HG02759 (cell line): ENCODE measurements around the gene DISP2.

Experiments
- ATAC-seq: cut with Tn5 transposase; IDR thresholded peaks from one replicate; pipeline ENCODE4 v1.9.1; 2021; ENCODE audit warnings: mild to moderate bottlenecking, moderate library complexity; ENCODE audit not compliant: unreplicated experiment

Gene DISP2

DNA sequence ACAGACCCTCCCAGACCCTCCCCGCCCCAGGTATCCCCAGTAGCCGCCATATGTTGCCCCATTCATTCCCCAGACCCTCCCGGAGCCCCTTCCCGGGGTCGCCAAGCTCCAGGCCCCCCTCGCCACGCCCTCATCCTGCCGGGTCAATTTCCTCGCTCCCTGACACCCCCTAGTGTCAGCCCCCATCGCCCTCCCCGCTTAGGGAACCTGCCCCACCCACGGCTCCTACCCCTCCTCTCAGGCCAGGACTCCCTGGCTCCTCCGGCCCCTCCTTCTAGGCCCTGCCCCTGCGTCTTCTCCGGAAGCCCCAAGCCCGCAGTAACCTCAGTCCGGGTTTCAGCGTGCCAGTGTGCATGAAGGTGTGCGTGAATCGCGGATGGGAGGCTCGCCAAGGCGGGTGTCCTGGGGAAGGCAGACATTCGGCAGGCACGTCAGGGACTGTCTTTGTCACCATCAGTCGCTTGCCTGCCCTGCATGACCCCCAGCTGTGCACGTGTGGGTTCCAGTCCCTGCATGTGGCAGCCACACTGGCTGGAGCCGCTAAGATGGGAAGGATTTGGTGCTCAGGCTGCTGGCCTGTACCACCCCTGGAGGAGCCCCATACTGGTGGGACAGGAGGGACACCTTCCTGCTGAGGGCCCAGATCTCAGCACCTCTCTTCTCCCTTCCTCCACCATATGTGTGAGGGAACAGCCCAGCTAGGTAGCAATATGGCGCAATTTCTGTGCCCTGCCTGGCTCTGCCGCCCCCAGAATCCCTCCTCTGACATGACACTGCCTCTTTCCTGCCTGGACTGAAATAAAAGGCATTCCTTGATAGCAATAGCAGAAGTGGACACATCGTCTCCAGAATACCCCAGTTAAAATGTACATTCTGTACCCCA, 693 bp downstream of the DISP2 start:
- ATAC-seq = peak; percentile 16

- ATAC-seq = no peak
Observed at GRCh38 chr15:40360015-40360414, 2.0 kb downstream of the DISP2 start.

GRCh38 chr15:40361640-40362039, 3.6 kb downstream of the DISP2 start:
- no peak for ATAC-seq

- ATAC-seq = no peak
Observed at GRCh38 chr15:40363611-40364010, 5.6 kb downstream of the DISP2 start.

DNA sequence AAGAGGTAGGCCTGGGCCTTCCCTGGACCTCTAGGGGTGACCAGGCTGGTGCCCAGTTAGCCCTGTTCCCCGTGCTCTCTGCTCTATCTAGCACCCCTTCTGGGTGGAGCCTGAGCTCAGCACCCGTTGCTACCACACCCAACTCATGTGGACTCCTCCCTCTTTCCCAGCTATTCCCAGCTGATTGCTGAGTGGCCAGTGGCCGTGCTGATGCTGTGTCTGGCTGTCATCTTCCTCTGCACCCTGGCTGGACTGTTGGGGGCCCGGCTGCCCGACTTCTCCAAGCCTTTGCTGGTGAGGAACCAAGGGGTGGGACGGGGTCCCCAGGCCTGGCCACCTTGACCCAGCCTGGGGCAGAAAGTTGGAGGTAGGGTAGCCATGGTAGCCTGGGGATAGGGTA, 6.2 kb downstream of the DISP2 start:
- no peak for ATAC-seq

GRCh38 chr15:40365016-40365415, 7.0 kb downstream of the DISP2 start:
- ATAC-seq = no peak

DNA sequence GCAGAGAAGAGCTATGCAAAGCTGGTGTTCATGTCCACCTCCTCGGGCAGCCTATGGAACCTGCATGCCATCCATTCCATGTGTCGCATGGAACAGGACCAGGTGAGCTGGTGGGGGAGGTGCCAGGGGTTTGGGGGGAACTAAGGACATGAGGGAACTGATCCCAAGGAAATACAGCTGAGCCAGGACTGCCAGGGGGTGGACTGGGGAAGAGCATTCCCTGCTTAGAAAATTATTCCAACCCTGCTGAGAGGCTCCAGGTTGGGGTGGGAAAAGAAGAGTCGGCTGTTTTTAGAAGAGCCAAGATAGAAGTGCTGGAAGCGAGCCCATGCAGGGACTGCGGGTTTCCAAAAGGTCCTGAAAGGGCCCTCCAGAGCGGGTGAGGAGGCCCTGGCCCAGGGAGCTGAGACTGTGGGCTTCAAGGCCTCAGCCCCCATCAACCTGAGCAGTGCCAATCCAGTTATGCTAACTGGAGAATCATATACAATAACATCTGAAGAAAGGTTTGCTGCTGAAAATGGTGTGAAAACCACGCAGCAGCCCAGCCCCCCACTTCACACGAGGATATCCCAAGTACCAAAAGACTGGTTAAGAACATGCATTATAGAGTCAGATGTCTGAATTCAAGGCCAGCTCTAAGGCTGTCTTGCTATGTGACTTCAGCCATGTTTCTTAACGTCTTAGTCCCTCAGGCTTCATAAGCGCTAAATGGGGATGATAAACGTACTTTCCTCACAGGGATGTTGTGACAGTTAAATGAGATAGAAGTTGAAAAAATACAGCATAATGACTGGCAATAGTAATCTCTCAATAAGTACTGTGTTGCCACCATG, 7.8 kb downstream of the DISP2 start:
- no peak for ATAC-seq

DNA sequence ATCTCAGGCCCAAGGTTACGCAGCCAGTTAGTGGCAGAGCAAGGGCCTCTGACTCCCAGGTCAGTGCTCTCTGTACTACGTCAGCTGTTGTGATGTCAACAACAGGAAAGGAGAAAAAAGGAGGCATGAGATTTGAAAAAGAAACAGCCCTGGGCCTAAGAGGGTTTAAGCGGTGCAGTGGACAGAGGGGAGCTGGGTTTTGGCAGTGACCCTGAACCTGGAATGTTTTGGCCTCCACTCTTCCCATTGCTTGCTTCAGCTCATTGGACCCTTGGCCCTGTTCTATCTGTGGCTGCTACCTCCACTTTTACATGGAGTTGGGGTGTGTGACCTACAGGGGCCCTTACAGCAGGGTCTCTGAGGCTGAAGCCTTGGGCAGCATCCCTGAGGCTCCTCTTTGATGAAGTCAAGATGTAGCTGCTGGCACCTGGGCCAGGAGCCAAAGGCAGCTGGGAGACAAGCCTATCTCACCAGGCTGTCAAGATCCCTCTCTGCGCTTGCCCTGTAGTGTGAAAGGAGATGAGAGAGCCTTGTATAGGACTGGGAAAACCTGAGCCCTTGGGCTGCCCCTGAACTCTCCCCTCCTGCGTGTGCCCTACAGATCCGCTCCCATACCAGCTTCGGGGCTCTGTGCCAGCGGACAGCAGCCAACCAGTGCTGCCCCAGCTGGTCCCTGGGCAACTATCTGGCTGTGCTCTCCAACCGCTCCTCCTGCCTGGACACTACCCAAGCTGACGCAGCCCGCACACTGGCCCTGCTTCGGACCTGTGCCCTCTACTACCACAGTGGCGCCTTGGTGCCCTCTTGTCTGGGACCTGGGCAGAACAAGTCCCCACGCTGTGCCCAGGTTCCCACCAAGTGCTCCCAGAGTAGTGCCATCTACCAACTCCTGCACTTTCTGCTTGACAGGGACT, 8.7 kb downstream of the DISP2 start:
- ATAC-seq = no peak

DNA sequence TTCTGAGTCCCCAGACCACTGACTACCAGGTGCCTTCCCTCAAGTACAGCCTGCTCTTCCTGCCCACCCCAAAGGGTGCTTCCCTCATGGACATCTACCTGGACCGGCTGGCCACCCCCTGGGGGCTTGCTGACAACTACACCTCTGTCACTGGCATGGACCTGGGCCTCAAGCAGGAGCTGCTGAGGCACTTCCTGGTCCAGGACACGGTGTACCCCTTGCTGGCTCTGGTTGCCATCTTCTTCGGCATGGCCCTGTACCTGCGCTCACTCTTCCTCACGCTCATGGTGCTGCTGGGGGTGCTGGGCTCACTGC, 9.3 kb downstream of the DISP2 start:
- peak; percentile 1 for ATAC-seq

GRCh38 chr15:40367686-40368611, 9.9 kb downstream of the DISP2 start:
- ATAC-seq = peak; percentile 90

DNA sequence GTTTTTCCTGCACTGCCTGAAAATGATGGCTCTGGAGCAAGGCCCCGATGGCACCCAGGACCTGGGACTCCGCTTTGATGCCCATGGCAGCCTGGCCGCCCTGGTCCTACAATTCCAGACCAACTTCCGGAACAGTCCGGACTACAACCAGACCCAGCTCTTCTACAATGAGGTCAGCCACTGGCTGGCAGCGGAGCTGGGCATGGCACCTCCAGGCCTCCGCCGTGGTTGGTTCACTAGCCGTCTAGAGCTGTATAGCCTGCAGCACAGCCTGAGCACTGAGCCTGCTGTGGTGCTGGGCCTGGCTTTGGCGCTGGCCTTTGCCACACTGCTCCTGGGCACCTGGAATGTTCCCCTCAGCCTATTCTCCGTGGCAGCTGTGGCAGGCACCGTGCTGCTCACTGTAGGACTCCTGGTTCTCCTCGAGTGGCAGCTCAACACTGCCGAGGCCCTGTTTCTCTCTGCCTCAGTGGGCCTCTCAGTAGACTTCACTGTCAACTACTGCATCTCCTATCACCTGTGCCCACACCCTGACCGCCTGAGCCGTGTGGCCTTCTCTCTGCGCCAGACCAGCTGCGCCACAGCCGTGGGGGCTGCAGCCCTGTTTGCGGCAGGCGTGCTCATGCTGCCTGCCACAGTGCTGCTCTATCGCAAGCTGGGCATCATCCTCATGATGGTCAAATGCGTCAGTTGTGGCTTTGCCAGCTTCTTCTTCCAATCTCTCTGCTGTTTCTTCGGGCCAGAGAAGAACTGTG, 10.9 kb downstream of the DISP2 start:
- no peak for ATAC-seq

DNA sequence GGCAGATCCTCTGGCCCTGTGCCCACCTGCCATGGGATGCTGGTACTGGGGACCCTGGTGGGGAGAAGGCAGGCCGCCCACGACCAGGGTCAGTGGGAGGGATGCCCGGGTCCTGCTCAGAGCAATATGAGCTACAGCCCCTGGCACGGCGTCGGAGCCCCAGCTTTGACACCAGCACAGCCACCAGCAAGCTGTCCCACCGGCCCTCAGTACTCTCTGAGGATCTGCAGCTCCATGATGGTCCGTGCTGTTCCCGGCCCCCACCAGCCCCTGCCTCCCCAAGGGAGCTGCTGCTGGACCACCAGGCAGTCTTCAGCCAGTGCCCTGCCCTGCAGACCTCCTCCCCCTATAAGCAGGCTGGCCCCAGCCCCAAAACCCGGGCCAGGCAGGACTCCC, 11.5 kb downstream of the DISP2 start:
- no peak for ATAC-seq

- no peak for ATAC-seq
Observed at GRCh38 chr15:40369971-40370370, 12.0 kb downstream of the DISP2 start.

- no peak for ATAC-seq
Observed at GRCh38 chr15:40372981-40373380, 15.0 kb downstream of the DISP2 start.

GRCh38 chr15:40377606-40378005, 19.6 kb downstream of the DISP2 start:
- ATAC-seq = no peak

- ATAC-seq = no peak
Observed at GRCh38 chr15:40379374-40379773, 21.4 kb downstream of the DISP2 start.

DNA sequence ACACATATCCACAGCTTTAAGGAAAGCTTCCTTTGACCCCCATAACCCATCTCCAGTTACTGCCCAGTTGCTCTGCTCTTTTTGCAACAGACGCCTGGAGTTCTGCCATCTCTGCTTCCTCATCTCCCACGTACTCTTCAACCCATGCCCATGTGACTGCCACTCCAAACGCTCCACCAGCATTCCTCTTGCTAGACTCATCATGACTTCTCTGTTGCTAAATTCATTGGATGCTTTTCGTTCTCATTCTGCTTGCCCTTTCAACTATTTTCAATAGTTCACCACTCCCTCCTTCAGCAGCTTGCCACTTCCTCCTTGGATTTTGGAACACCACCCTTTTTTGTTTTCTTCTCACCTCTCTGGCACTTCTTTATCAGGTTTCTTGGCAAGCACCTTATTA, 21.8 kb downstream of the DISP2 start:
- ATAC-seq = no peak

DNA sequence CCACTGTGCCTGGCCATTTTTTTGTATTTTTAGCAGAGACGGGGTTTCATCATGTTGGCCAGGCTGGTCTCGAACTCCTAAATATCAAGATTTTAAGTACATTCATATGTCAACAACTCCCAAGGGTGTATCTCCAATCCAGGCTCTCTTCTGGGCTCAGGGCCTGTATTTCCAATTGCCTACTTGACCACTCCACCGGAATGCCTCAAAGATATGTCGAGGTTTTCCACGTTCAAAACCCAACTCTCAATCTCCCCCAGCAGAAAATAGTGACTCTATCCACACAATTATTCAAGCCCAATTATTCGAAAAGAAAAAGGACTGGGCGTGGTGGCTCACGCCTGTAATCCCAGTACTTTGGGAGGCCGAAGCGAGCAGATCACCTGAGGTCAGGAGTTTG, 22.6 kb downstream of the DISP2 start:
- ATAC-seq = no peak

GRCh38 chr15:40381818-40382529, 24.0 kb downstream of the DISP2 start:
- no peak for ATAC-seq
